Urinary bladder (tissue), 4 donors: Measurements from ENCODE around the gene C19orf38. TPM values are rescaled to one million over a fixed set of nuclear protein-coding genes. Genes with fewer than 3 reads are reported as not detected.
"Not testable (repeated sequence)": the region's sequence is repeated elsewhere in the genome, so short reads cannot be mapped to it uniquely, and the experiment has no call there.

ENCODE experiments used
- DNase-seq: peaks from one replicate; pipeline ENCODE4 v3.0.0-alpha.2; 2015; ENCODE audit errors: extremely low spot score
- H3K27ac ChIP-seq: one replicate; pipeline ENCODE4 v1.5.1; 2013; ENCODE audit warnings: low read depth, mild to moderate bottlenecking, moderate library complexity
- H3K36me3 ChIP-seq: one replicate; pipeline ENCODE4 v1.6.1; 2013; ENCODE audit warnings: mild to moderate bottlenecking, moderate library complexity; ENCODE audit not compliant: insufficient read depth
- H3K4me1 ChIP-seq: one replicate; pipeline ENCODE4 v1.6.1; 2013; ENCODE audit warnings: mild to moderate bottlenecking, moderate library complexity; ENCODE audit not compliant: insufficient read depth
- H3K4me3 ChIP-seq: one replicate; pipeline ENCODE4 v1.5.1; 2013; ENCODE audit warnings: low read depth, low read length
- WGBS: extraction: QIAGEN DNeasy Blood & Tissue Kit; methylation state at CpG from one replicate; pipeline ENCODE4 v1.1.7; 2013; 5-methylcytosine and 5-hydroxymethylcytosine counted together
- polyA plus RNA-seq: library from polyadenylated mRNA; stranded (reverse); fragments of 200-250 nt; gene quantifications from one replicate; pipeline ENCODE4 v1.2.3, GENCODE V29; 2013
- total RNA-seq: library from RNA; depleted of rRNA; stranded (reverse); fragments of >200 nt; gene quantifications from one replicate; pipeline ENCODE4 v1.2.3, GENCODE V29; 2014
- donor health status: healthy with polysubstance abuse.
- donor health status: healthy.

C19orf38 gene
- total and polyA plus RNA-seq, 2 donors: 2.4 to 2.6 TPM

DNA sequence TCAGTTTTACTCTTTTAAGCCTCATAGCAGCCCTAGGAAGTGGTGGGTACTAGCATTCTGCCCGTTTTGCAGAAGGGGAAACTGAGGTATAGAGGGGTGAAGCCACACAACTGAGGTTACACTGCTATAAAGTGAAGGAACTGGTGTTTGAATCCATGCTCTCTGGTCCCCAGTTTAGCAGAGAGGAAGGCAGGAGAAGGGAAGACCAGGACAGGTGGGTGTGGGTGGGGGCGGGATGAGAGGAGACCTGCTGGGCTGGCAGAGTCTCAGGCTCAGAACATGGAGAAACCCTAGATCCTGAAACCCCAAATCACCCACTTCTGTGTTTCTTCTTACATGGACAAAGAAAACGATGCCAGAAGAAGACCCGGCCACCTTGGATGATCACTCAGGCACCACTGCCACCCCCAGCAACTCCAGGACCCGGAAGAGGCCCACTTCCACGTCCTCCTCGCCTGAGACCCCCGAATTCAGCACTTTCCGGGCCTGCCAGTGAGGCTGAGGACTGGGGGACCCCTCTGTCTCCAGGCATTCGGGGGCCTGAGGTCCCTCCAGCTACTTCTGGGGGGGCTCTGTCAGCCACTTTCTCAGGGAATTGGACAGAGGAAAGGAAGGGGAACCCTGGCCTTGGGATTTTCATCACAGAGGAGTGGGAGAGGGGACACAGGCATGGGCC lies 20.8 kb downstream of the C19orf38 start:
- 95% methylated on average over 10 of the region's 10 CpGs for WGBS
- H3K4me3 ChIP-seq: no peak overlapping the region
- H3K27ac ChIP-seq: no peak overlapping the region
- DNase-seq: no peak
- H3K36me3 ChIP-seq: no peaks in the 10 kb centered on the region
- H3K4me1 ChIP-seq: peaks cover 2% of the 10 kb centered on the region

- not testable (repeated sequence) for DNase-seq
Measured at GRCh38 chr19:10869872-10870311, 21.7 kb downstream of the C19orf38 start.

GRCh38 chr19:10870501-10870954 lies 22.3 kb downstream of the C19orf38 start:
- Histone ChIP-seq H3K36me3 (no peaks in the 10 kb centered on the region), H3K27ac (peak overlapping the region; percentile 2), H3K4me1 (peaks cover 2% of the 10 kb centered on the region), H3K4me3 (peak overlapping the region; percentile 11)
- WGBS: 1% methylated on average over 22 of the region's 22 CpGs
- no peak for DNase-seq

More at GRCh38 chr19:10869872-10870311, 21.7 kb downstream of the C19orf38 start:
- not testable (repeated sequence) for H3K4me3 ChIP-seq, H3K4me1 ChIP-seq, H3K36me3 ChIP-seq, H3K27ac ChIP-seq
- 92% methylated on average over 11 of the region's 11 CpGs for whole genome bisulfite sequencing

GRCh38 chr19:10870955-10871603 lies 22.9 kb downstream of the C19orf38 start, which contains the start of gene CARM1:
TSS of gene CARM1 (plus strand) at chr19:10871553. CDS start at chr19:10871703, 150 bp downstream.
- WGBS: under 1% methylated on average over 91 of the region's 99 CpGs
- peaks cover 2% of the 10 kb centered on the region for H3K4me1 ChIP-seq

DNA sequence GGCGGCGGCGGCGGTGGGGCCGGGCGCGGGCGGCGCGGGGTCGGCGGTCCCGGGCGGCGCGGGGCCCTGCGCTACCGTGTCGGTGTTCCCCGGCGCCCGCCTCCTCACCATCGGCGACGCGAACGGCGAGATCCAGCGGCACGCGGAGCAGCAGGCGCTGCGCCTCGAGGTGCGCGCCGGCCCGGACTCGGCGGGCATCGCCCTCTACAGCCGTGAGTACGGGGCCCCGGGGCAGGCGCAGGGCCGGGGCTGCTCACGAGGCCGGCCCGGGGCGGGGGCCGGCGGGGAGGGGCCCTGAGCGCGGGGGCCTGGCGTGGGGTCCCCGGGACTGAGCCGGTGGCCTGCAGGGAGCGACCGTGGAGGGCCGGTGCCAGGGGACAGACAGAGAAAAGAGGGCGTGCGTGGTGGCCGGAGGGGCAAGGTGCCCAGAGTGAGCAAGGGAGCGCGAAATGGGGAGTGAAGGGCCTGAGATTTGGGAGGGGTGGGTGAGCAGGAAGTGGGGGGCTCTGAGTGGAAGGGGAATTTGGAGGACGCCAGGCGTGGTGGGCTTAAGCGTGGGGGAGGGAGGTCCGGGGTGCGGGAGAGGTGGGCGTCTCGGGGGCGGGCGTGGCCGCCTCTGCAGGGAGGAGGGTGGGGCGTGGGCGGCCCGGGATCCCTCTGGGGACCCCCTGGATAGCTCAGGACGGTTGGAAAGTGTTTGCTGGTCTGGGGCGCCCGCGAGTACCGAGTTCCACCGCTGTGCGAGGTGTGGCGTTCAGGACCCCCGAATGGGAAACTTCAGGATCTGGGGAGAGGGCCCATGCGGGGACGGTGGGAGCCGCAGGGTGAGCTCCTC lies 23.7 kb downstream of the C19orf38 start:
- H3K36me3 ChIP-seq: no peaks in the 10 kb centered on the region
- under 1% methylated on average over 81 of the region's 90 CpGs for WGBS
- H3K4me1 ChIP-seq: peaks cover 2% of the 10 kb centered on the region
- H3K4me3 ChIP-seq: peak overlapping the region; percentile 95
- peak overlapping the region; percentile 74 for H3K27ac ChIP-seq
- DNase-seq: no peak

More at GRCh38 chr19:10870955-10871603, 22.9 kb downstream of the C19orf38 start, which contains the start of gene CARM1:
- DNase-seq: peak; percentile 94
- H3K36me3 ChIP-seq: no peaks in the 10 kb centered on the region
- H3K27ac ChIP-seq: peak within 1 kb of the TSS; percentile 74
- H3K4me3 ChIP-seq: peak within 1 kb of the TSS; percentile 95

GRCh38 chr19:10872546-10873107 lies 24.4 kb downstream of the C19orf38 start:
- H3K4me1 ChIP-seq: peaks cover 2% of the 10 kb centered on the region
- H3K36me3 ChIP-seq: no peaks in the 10 kb centered on the region
- peak overlapping the region; percentile 40 for H3K27ac ChIP-seq
- H3K4me3 ChIP-seq: peak overlapping the region; percentile 95
- DNase-seq: no peak
- 6% methylated on average over 16 of the region's 16 CpGs for WGBS

DNA sequence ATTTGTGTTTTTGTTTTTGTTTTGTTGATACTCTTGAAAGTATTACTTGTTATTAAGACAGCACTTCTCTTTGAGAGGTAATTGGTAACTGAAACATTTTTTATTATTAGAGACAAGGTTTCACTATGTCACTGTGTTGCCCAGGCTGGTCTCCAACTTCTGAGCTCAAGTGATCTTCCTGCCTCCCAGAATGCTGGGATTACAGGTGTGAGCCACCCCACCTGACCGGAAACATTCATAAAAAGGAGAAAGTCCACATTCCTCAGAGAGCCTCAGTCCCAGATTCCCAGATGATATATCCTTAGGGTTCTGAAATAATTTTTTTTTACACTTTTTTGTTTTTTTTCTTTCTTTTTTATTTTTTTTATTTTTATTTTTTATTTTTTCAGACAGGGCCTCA lies 25.8 kb downstream of the C19orf38 start:
- peaks cover 2% of the 10 kb centered on the region for H3K4me1 ChIP-seq
- 96% methylated on average over 1 of the region's 1 CpG for WGBS
- no peak overlapping the region for H3K27ac ChIP-seq
- DNase-seq: no peak
- H3K36me3 ChIP-seq: no peaks in the 10 kb centered on the region
- no peak overlapping the region for H3K4me3 ChIP-seq

DNA sequence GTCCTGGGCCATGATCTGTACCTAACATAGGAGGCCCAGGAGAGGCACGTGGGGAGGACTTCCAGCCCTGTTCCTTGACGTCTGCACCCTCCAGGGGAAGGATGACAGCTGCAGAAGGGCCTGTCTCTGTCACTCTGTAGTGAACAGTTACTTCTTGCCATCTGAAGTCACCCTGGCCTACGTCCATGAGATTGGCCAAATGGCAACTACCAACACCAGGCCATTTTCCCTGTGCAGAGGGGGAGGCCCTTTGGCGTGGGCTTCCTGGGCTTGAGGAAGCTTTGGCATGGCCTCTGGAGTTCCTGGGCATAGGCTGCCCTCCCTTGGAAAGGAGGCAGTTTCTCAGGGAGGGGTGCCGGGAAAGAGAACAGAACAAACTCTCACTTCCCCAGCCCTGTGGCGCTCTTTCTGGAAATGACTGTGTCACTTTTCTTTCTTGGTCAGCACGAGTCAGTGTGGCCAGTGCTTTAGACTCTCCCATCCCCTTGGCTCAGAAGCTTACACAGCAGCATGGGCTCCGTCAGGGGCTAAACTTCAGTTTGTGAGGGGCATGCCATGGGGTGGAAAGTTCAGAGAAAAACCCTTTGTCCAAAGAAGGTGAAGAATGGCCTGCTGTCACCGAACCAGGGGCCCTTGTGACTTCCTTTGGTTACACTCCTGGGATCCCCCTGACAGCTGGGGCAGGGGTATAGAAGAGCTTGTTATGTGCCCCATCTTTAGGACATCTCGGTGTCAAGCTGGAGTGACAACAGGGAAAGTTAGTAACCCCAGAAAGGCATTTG lies 28.4 kb downstream of the C19orf38 start:
- 74% methylated on average over 10 of the region's 10 CpGs for WGBS
- no peak for DNase-seq
- H3K27ac ChIP-seq: no peak overlapping the region
- no peak overlapping the region for H3K4me3 ChIP-seq
- H3K4me1 ChIP-seq: peaks cover 2% of the 10 kb centered on the region
- H3K36me3 ChIP-seq: no peaks in the 10 kb centered on the region

DNA sequence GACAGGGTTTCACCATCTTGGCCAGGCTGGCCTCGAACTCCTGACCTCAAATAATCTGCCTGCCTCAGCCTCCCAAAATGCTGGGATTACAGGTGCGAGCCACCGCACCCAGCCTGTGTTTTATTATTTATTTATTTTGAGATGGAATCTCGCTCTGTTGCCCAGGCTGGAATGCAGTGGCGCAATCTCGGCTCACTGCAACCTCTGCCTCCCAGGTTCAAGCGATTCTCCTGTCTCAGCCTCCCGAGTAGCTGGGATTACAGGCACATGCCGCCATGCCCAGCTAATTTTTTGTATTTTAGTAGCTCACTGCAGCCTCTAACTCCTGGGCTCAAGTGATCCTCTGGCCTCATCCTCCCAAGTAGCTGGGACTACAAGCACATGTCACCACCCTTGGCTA lies 29.4 kb downstream of the C19orf38 start:
- H3K4me1 ChIP-seq, H3K36me3 ChIP-seq, DNase-seq, H3K4me3 ChIP-seq, H3K27ac ChIP-seq: not testable (repeated sequence)
- WGBS: 93% methylated on average over 9 of the region's 9 CpGs

GRCh38 chr19:10878253-10878652 lies 30.0 kb downstream of the C19orf38 start:
- Histone ChIP-seq H3K4me1 (no peaks in the 10 kb centered on the region), H3K27ac (no peak overlapping the region), H3K36me3 (no peaks in the 10 kb centered on the region), H3K4me3 (no peak overlapping the region)
- 78% methylated on average over 3 of the region's 3 CpGs for WGBS
- DNase-seq: no peak

DNA sequence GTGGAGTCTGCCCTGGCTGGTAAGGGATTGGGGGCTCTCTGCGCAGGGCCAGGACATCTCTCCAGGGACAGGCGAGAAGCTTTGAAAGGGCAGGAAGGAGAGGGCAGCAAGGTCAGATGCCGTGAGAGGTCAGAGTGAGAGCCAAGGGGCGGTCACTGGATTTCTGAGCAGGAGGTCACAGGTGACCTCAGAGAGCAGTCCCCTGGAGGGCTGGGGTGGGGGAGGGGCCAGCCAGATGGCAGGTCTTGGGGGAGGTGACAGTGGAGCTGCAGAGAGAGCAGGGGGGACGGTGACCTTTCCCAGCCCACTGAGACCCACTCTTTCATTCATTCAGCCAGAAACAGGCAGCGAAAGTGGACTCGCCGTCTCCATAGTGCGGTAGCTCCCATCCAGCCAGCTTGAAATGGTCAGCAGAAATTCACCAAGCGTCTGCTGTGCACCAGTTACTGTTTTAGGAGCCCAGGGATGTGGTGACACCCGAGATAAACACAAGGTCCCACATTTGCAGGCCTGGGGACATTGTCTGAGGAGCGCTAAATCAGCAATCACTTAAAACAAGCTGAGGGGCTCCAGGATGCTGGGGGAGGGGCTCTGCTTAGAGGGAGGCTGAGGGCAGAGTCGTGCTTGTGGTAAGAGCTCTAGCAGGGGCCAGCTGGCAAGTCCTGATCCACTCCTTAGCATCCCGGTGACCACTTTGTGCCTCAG lies 33.3 kb downstream of the C19orf38 start:
- Histone ChIP-seq H3K4me1 (no peaks in the 10 kb centered on the region), H3K36me3 (no peaks in the 10 kb centered on the region), H3K27ac (no peak overlapping the region), H3K4me3 (no peak overlapping the region)
- DNase-seq: no peak
- 74% methylated on average over 14 of the region's 14 CpGs for WGBS

DNA sequence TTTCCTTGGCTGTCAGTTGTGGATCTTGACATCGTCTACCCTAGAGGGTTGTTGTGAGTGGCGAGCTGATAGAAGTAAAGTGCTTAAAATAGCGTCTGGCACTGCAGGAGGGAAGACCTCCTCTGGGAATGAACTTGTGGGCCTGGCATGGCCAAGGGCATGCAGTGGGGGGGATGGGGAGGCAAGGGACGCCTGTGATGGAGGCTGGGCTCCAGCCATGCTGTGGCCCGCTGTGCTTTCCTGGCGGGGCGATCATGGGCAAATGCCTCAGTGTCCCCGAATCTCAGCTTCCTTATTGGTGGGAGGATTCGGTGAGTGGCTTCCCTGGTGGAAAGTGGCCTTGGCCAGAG lies 33.9 kb downstream of the C19orf38 start:
- 71% methylated on average over 9 of the region's 9 CpGs for WGBS
- Histone ChIP-seq H3K27ac (no peak overlapping the region), H3K4me1 (no peaks in the 10 kb centered on the region), H3K4me3 (no peak overlapping the region), H3K36me3 (no peaks in the 10 kb centered on the region)
- no peak for DNase-seq
